Femur (tissue), 1 donor: Measurements from ENCODE around the gene HOXC12.

Experiments
- DNase-seq: peaks from one replicate; pipeline ENCODE4 v3.0.0-alpha.2; 2017

The HOXC12 gene

DNA sequence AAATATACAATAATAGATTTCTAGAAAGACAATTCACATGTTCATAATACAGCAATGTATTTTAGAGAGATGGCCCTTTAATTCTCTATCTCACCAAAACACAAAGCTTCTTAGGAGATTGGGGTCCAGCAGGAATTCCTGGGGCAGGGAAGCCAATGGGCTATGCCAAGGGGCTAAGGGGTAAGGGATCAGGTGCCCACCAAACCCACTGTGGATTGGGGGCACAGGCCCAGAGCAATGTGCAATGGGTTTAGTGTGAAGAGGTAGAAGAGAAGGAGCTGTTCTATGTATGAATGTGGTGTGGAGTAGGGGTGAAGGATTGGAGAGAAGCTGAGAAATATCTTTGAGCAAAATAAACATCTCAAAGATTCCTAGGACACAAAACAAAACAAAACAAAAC, 13.5 kb upstream of the HOXC12 start:
- DNase-seq, result no peak

DNA sequence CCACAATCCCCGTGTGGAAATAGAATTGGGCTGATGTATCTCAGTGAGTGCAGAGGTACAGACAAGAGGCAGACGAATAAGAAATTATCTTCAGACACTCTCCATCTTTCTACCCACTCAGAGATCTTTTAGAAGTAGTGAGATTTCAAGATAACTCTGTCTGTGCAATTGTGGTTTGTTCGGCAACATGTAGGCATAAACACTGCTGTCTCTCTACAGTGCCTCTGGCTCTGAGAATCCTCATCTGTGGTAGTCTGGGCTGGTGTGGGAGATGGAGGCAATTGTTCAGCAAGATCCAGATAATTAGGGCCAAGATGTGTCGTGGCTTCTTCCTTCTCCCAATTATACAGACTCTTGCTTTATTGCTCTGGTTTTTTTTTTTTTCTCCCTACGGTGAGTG, 13.0 kb upstream of the HOXC12 start:
- DNase-seq, result no peak

DNA sequence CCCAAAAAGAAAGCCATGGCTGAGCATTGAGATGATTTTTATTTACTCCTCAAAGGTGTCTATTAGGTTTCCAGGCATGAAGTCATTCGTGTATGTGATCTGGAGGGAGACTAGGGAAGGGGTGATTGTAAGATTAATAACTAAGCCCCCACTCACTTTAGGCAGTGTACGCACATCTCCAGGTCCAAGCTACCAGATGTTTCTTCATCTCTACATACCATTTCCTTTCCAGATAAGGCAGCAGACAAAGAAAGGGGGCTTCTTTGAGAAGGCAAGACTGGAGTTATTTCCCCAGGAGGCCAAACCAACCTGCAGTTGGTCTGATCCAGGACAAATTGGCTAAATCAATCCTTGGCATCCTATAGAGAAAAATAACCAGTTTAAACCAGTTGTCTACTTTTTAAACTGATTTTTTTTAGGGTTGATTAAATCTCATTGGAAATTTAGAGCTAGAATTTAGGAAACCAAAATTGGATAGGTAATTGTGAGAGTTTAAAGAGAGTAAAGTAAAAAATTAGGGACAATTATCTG, 12.2 kb upstream of the HOXC12 start:
- no peak for DNase-seq

DNA sequence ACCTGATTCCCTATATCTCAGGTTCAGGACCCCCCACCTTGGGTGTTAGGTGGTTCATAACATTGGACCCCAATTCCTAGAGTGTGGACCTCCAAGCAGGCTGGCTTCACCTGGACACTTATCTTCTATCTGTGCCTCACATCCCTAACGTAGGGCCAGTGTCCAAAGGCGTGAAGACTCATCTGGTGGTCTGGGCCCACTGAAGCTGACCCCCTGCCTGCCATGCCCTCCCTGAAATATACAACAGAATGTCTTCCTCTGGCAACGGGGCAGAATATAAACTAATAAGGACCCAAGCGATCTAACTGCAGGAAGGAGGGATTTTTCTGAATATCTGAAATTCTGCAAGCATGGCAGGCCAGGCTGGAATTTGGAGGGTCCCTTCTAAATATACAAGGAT, 10.5 kb upstream of the HOXC12 start:
- DNase-seq, result no peak

DNA sequence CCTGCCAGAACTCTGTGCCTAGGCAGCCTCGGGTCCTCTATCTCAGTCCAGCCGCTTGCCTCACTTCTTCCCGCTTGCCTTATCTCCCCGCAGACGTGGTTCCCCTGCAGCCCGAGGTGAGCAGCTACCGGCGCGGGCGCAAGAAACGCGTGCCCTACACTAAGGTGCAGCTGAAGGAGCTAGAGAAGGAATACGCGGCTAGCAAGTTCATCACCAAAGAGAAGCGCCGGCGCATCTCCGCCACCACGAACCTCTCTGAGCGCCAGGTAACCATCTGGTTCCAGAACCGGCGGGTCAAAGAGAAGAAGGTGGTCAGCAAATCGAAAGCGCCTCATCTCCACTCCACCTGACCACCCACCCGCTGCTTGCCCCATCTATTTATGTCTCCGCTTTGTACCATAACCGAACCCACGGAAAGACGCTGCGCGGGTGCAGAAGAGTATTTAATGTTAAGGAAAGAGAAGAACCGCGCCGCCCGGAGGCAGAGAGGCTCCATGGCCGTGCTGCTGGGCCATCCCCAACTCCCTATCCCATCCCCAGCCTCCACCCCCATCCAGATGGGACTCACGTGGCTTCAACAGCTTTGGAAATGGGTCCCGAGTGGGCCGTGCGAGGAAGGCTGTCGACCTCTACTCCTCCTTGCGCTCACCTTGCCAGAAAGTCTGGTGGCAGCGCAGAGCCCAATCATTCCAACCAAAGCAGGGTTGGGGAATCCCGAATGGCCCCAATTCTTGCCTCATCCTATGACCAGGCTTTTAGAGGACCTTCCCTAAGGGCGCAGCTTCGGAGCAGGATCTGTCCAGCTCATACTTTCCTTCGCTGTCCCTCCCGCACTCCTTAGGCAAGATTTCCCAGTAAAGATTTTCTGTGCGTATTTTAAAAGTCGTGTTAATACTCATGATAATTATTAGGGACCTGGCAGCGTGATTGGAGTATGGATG, 9.5 kb upstream of the HOXC12 start:
- DNase-seq, result no peak

DNA sequence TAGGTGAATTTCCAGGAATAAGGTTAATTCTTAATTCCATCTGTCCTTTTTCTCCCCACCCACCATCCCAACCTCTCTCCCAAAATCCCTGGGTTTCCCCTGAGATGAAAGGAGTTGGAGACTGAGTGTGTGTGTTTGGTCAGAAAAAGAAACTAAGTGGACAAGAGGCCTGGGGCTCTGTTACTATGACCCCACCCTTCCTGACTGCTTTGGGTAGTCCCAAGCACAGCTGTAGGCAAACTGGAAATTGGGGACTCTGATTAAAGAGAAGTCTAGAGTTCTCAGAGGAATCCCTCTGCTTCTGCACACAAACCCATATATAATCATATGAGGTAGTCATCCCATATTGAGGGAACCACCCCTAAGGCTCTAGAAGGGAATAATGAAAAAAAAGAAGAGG, 7.0 kb upstream of the HOXC12 start:
- DNase-seq, result no peak

DNA sequence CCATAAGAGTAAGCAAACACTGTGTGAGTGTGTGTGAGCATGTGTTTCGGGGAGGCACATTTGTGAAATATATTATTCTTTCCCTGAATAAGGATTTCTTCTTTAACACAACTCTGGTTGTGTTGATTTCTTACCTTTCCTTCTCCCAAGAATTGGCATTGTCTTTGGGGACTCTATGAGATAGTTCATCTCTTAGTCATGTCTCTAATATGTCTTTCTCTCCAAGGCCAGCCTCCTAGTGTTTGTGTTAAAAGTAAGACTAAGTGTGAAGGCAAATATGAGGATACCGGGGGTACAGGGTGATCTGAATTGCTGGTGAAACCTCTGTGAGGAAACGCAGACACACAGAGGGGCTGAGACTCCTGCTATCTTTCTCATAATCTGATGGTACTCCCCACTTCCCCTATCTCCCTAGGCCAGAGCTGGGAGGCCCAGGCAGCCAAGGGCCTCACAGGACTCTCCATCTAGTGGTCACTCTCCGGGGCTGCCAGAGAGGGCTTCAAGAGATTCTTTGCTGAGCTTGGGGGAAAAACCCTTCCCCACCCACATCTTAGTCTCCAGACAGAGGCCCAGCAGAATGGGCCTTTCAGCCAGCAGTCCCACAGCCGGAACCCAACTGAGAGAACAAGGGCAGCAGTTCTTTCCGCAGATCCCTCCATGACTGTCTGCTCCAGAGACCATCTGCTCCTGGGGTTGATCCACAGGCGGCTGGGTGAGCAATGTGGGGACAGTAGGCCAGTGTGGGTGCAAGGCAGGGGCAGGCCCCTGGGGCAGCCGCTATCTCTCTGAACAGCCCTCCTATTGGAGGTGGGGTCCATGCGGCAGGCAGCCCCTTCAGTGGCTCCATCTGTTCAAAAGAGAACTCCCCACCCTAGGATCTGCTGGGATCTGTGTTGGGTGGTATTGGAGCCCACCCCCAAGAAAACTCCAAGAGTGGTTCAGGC, 5.8 kb upstream of the HOXC12 start:
- no peak for DNase-seq

DNA sequence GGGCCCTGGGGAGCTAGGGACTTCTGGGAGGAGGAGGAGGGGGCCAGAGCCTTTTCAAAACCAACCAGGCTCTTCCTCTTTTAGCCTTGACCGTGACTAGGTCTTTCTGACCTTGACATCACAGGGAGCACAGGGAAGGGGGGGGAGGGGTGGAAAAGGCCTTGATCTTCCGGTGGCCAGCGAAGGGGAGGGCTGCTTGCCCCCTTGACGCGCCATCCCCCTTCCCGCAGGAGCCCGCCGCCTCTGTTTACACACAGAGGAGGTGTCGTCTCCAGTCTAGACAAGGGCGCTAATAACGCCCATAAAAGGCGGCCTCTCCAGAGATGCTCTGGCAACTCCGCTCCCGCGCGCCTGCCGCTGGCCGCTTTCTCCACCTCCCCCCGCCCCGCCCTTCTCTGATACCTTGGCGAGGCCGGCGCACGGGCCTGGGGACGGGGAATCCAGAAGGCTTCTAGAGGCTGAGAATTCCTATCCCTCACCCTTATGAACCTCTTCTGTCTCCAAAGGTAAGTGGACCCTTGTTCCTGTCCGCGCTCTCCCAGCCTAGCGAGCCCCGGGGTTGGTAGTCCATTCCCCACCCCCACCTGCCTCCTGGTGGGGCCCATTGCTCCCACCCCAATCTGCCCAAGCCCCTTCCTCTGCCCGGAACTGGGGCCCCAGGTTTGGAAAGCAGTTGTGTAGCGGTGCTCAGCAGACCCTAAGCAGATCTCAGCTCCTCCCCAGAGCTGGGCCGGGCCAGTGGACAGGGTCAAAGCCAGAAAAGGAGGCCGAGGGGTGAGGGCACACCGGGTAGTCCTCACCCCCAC, 4.9 kb upstream of the HOXC12 start:
- no peak for DNase-seq

DNA sequence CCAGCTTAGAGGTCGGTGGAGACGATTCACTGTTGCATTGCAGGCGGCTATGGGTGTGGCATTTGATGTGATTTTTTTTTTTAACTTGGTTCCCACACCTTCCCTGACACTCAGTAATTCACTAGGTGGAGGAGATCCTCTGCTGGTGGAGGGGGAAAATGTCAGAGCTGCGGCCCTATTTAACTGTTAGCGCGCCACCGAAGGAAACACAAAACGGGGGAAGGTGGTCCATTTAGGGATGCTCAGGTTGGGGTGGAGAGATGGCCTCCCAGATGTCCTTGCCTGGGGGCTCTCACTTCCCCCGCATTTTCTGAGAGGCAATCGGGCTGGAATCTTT, 4.3 kb upstream of the HOXC12 start:
- no peak for DNase-seq

DNA sequence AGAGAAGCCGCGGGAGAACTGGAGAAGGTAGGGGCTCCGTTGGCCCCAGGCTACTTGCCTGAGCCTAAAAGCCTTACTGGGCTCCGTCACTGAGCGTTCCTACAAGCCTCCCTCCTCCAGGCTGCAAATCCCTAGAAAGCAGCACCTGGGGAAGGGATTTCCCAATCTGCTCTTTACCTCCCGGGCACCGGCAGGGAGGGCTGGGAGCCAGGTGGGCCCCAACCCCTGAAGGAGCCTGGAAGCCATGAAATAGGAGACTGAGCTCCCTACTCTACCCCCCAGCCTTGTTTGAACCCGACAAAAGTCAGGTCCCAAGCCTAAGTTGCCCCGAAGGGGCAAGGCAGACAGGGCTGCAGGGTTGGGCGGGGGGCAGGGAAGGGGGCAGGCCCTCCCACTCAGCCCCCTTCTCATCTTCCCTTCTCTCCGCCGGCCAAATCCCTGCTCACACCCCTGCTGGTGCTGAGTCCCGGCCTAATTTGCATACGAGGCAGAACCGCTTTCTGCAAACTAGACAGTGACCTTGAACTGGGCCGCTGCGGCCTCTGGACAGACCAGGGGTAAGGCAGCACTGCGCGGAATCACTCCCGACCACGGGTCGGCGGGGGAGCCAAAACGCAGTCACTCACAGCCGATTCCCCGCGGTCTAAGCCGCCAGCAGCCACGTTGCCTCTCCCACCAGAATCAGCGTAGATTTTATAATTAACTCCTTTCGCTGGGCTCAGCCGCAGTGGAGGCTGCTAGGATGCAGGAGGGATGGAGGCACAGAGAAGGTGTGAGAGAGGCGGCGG, 3.7 kb upstream of the HOXC12 start:
- no peak for DNase-seq

DNA sequence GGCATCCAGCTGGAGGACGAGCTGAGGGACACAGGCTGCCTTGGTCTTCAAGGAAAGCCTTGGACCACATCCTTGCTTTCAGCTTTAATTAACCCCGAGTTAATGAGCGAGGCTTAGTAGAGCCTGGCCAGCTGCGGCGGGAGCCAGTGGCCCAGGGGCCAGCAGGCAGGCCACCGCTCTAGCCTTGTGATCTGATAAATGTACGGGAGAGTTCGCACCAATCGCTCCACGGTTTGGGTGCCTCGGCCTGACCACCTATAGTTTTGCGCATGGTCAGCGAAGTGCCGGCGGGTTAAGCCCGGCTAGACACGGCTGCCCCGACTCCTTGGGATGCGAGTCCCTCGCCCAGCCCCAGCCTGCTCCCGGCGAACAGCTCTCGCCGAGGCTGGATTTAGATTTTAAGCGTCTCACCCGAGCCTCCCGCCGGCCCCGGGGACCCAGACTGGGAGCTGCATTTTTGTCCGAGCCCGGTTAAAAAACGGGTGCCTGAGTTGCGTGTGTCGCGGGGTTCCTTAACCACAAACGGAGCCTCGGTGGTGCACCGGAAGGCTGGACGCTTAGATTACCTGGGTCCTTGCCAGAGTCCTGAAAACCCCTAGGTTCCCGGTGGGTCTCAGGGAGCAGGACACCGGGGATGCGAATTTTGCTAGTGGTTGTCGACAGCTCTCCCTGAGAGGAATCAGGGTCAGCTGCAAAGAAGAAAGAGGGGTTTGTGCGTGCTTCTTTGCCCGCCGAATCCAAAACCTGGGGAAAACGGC, 2.9 kb upstream of the HOXC12 start:
- DNase-seq, result no peak

DNA sequence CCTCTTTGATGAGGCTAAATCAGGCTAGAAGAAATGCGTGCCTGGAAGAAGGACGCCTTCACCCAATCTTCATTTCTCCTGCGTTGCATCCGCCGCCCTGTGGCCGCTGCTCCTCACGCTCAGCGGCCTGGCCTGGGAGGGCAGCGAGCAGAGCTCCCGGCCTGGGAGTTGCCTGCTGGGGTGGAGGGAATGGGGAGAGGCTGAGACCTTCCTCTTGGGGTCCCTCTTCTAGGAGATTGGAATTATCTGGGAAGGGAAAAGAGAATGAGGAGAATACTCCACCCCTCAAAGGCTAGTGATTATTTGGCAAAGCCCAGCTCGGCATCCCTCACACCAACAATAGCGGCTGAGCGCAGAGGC, 2.4 kb upstream of the HOXC12 start:
- no peak for DNase-seq

DNA sequence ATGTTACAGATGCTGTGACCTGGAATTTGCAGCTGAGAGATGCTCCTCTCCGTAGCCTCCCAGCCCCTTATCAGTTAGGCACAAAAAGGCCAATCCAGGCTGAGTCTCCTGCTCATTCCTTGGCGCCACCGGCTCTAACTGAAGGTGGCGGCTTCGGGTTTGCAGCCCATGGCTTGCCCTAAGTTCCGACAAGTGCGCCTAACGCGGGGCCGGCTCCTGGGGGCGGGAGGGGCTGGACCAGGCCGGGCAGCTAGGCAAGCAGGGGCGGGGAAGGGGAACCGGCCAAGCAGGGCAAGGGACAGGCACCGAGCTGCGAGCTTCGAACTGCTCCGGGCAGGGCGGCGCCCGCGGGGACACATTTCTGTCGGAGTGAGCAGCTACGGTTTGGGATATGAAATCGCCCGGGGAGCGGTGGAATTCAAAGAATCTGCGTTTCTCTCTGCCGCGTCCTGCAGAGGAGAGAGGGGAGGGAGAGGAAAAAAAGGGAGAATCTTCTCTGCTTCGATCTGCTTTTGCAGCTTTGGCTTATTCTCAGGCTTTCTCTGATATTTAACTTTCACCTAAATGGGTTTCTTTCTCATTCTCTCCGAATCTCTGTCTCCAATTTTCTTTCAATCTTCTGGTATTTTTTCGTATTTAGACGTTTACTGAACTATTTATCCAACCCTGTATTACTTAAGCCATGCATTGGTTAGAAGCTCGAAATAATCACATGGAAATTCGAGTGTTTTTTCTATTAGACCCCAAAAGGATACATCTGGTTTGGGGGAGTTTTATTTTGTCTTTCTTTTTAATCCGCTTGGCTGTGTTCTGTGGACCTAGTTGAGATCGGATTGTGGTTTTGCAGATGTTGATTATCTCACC, 1.6 kb upstream of the HOXC12 start:
- DNase-seq, result no peak

DNA sequence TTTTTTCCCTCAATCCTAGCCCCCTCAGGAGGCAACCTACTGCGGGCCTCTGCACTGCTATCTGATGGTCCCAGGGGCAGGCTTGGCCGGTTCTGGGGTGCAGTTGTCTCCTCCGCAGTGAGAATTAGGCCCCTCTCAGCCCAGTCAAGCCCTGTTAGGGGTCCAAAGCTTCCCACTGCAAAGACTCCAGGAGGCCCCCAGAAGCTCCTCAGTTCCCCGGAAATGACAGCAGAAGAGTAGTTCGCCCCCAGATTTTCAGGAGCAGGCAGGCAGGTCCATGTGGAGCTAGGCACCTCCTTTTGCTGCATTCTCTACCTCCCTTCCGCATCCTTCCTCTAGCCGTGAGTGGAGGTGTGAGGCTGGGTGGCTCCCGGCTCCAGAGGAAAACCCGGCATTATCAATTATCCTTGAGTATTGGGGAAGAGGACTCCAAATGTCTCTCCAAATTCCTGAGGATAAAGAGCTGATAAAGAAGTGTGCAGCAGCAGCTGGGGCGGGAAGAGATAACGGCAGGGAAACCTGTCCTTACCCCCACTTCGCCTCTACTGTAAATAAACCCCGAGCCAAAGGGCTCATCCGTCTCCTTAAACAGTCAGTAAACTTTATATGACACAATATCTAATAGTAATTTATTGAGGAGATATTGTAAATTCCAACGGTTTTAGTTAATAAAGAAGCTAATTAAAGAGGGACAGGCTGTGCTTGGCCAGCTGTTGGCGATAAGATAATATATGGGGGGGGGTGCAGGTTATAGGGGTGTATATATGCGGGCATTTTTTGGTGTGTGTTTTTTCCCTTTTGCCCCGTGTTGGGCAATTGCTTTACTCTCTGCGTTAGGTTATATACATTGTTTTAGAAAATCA, 641 bp upstream of the HOXC12 start:
- DNase-seq, result no peak

DNA sequence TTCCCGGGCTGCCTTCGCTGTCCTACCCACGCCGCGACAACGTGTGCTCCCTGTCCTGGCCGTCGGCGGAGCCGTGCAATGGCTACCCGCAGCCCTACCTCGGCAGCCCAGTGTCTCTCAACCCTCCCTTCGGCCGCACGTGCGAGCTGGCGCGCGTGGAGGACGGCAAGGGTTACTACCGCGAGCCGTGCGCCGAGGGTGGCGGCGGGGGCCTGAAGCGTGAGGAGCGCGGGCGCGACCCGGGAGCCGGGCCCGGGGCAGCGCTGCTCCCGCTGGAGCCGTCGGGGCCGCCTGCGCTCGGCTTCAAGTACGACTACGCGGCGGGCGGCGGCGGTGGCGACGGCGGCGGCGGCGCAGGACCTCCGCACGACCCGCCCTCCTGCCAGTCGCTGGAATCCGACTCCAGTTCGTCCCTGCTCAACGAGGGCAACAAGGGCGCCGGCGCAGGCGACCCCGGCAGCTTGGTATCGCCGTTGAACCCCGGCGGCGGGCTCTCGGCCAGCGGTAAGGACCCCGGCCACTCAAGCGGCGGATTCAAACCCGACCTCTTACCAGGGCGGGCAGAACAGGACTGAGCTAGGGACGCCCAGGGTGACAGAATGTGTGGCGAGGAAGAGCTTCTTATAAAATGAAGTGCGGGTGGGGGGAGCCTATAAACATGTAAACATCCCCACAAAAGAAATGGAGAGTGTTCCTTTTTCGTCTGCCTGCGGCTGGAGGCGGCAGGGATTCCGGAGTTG, 503 bp downstream of the HOXC12 start:
- DNase-seq, result no peak

DNA sequence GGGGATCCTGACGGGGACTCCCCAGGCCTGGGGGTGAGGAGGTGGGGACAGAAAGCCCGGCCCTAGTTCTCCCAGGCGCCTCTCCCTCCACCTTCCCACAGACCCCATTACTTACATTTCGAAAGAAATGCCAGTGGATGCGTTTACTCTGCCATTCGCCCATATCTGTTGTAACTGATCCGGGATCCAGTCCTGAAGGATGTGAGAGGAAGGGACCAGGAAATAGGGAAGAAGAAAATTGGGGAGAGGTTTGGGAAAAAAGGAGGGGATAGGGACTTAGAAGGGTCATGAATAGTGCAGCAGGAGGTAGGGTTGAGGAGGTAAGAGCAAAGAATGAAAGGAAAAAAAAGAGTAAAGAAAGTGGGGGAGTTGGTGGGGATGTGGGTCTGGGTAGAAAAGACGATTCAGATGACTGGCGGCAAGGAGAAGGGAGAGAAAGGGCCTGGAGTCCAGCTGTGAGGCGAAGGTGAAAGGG, 1.1 kb downstream of the HOXC12 start:
- no peak for DNase-seq

DNA sequence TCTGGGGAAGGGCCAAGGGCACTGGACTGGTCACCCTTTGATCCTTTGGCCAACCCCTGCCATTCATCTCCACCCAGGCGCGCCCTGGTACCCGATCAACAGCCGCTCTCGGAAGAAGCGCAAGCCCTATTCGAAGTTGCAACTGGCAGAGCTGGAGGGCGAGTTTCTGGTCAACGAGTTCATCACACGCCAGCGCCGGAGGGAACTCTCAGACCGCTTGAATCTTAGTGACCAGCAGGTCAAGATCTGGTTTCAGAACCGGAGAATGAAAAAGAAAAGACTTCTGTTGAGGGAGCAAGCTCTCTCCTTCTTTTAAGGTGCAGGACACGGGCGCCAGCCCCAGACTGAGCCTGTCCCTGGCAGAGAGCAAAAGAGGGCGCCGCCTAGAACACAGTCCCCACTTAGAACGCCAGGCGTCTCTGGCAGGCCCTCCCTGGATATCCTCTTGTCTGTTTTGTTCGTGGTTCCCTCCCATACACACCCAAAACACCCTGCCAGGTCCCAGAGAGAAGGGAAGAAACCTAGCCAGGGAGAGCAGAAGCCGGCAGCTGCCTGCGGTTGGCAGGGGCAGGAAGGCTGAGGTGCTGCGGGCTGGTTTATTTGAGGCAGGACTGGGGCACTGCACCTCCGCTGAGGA, 1.7 kb downstream of the HOXC12 start:
- DNase-seq, result no peak
